SU-DHL-6 (cell line): ENCODE data around the gene ADARB2.

Source experiments
- EZH2phosphoT487 ChIP-seq: fragments of 200-600 bp; sonication (generic), shearing (Covaris generic); conservative IDR thresholded peaks from 2 replicates; pipeline ENCODE4 v1.6.1; 2018; ENCODE audit warnings: mild to moderate bottlenecking, antibody characterized with exemption, low read length, moderate library complexity, mixed read lengths
- TF ChIP-seq, protein P1 (sequence below): fragments of 200-600 bp; sonication (generic); IDR thresholded peaks from one replicate; pipeline ENCODE4 v1.5.1; 2017; ENCODE audit warnings: antibody characterized with exemption, mild to moderate bottlenecking, low read length, moderate library complexity; ENCODE audit not compliant: insufficient read depth, poor library complexity, severe bottlenecking

GRCh38 chr10:1595726-1596125 is 141.6 kb downstream of the ADARB2 start:
- TF ChIP-seq, protein P1, sequence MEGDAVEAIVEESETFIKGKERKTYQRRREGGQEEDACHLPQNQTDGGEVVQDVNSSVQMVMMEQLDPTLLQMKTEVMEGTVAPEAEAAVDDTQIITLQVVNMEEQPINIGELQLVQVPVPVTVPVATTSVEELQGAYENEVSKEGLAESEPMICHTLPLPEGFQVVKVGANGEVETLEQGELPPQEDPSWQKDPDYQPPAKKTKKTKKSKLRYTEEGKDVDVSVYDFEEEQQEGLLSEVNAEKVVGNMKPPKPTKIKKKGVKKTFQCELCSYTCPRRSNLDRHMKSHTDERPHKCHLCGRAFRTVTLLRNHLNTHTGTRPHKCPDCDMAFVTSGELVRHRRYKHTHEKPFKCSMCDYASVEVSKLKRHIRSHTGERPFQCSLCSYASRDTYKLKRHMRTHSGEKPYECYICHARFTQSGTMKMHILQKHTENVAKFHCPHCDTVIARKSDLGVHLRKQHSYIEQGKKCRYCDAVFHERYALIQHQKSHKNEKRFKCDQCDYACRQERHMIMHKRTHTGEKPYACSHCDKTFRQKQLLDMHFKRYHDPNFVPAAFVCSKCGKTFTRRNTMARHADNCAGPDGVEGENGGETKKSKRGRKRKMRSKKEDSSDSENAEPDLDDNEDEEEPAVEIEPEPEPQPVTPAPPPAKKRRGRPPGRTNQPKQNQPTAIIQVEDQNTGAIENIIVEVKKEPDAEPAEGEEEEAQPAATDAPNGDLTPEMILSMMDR, result no peak
- TF ChIP-seq EZH2phosphoT487, result no peak
